ENCODE data around the gene KNDC1. TPM values are rescaled to one million over a fixed set of nuclear protein-coding genes. Genes with fewer than 3 reads are reported as not detected.
A peak's percentile ranks its signal among the peaks of the same experiment; 100 is the strongest.

Gene KNDC1
- total RNA-seq, 4 donors from 2014 or later = 3.7 to 5.9 (median 4.8) TPM

- Histone ChIP-seq H3K4me3 (no peak overlapping the region), H3K27me3 (no peaks in the 10 kb centered on the region), H3K36me3 (no peaks in the 10 kb centered on the region), H3K27ac (peak overlapping the region; percentile 2 to 94 (median 72)), H3K4me1 (peaks cover 0 to 60% (median 42%) of the 10 kb centered on the region in 4 donors), H3K9me3 (no peaks in the 10 kb centered on the region)
- WGBS, 2 donors = 65 to 66% methylated on average over 11 to 12 of the region's 12 CpGs
- TF ChIP-seq CTCF (IDR thresholded peaks at IDR 0.05) = no peak
- no peak for TF ChIP-seq EP300 (IDR thresholded peaks at IDR 0.05)
- TF ChIP-seq POLR2A (IDR thresholded peaks at IDR 0.05) = peak in 1 of 2 donors; percentile 32
- DNase-seq (ENCODE audit: low spot score in 2 of 2) = no peak
Observed at GRCh38 chr10:133259602-133259989, 99.6 kb downstream of the KNDC1 start.

- no peaks in the 10 kb centered on the region for H3K36me3 ChIP-seq
- peak in 1 of 2 donors; percentile 5 for TF ChIP-seq POLR2A (IDR thresholded peaks at IDR 0.05)
- TF ChIP-seq CTCF (IDR thresholded peaks at IDR 0.05) = no peak
- TF ChIP-seq EP300 (IDR thresholded peaks at IDR 0.05) = peak in 1 of 2 donors; percentile 42
- no peak for DNase-seq (ENCODE audit: low spot score in 2 of 2)
- H3K9me3 ChIP-seq = no peaks in the 10 kb centered on the region
- peak overlapping the region; percentile 58 to 91 (median 82) for H3K4me3 ChIP-seq
- H3K27ac ChIP-seq = peak overlapping the region; percentile 86 to 97 (median 94)
- H3K27me3 ChIP-seq = no peaks in the 10 kb centered on the region
- WGBS, 2 donors = 39 to 46% methylated on average over 19 to 26 of the region's 50 CpGs
- H3K4me1 ChIP-seq = peaks cover 0 to 61% (median 42%) of the 10 kb centered on the region in 4 donors
Observed at GRCh38 chr10:133260895-133261725, 101.1 kb downstream of the KNDC1 start.

- WGBS, 2 donors = 0 to 1% methylated on average over 9 to 13 of the region's 79 CpGs
- Histone ChIP-seq H3K27ac (peak overlapping the region; percentile 86 to 97 (median 94)), H3K4me1 (peaks cover 0 to 61% (median 42%) of the 10 kb centered on the region in 4 donors), H3K27me3 (no peaks in the 10 kb centered on the region), H3K4me3 (peak overlapping the region; percentile 58 to 91 (median 82)), H3K36me3 (peaks cover 0 to 3% (median 0%) of the 10 kb centered on the region in 3 donors), H3K9me3 (no peaks in the 10 kb centered on the region)
- peak; percentile 77 to 88 for DNase-seq (ENCODE audit: low spot score in 2 of 2)
- TF ChIP-seq EP300 (IDR thresholded peaks at IDR 0.05) (no peak), CTCF (IDR thresholded peaks at IDR 0.05) (no peak), POLR2A (IDR thresholded peaks at IDR 0.05) (peak; percentile 14 to 42)
Observed at GRCh38 chr10:133261726-133262325, 101.8 kb downstream of the KNDC1 start.

GRCh38 chr10:133262696-133263095 is 102.7 kb downstream of the KNDC1 start:
- Histone ChIP-seq H3K27me3 (no peaks in the 10 kb centered on the region), H3K27ac (no peak overlapping the region), H3K36me3 (peaks cover 0 to 12% (median 0%) of the 10 kb centered on the region in 3 donors), H3K4me3 (no peak overlapping the region), H3K9me3 (no peaks in the 10 kb centered on the region), H3K4me1 (peaks cover 0 to 53% (median 39%) of the 10 kb centered on the region in 4 donors)
- no peak for DNase-seq (ENCODE audit: low spot score in 2 of 2)
- TF ChIP-seq POLR2A (IDR thresholded peaks at IDR 0.05) (no peak), CTCF (IDR thresholded peaks at IDR 0.05) (no peak), EP300 (IDR thresholded peaks at IDR 0.05) (no peak)
- 81 to 85% methylated on average over 13 to 14 of the region's 14 CpGs for WGBS, 2 donors

GRCh38 chr10:133263674-133264073 is 103.7 kb downstream of the KNDC1 start:
- Histone ChIP-seq H3K4me3 (no peak overlapping the region), H3K27me3 (no peaks in the 10 kb centered on the region), H3K9me3 (no peaks in the 10 kb centered on the region), H3K27ac (no peak overlapping the region), H3K36me3 (peaks cover 0 to 22% (median 0%) of the 10 kb centered on the region in 3 donors), H3K4me1 (peaks cover 0 to 44% (median 30%) of the 10 kb centered on the region in 4 donors)
- TF ChIP-seq EP300 (IDR thresholded peaks at IDR 0.05) = no peak
- no peak for TF ChIP-seq CTCF (IDR thresholded peaks at IDR 0.05)
- TF ChIP-seq POLR2A (IDR thresholded peaks at IDR 0.05) = no peak
- no peak for DNase-seq (ENCODE audit: low spot score in 2 of 2)
- WGBS, 2 donors = 87 to 89% methylated on average over 10 of the region's 10 CpGs
